A549 (cell line): Measurements from ENCODE around the gene CCDC127. TPM values are rescaled to one million over a fixed set of nuclear protein-coding genes. Genes with fewer than 3 reads are reported as not detected.

Experiments used
- ATAC-seq, 2 experiments: fragments of 200-7000 bp in 1 of 2; fragments of >200 bp in 1 of 2; cut with Nextera tagmentation in 1 of 2; cut with Tn5 transposase in 1 of 2; 3 replicates each; pipeline versions ENCODE4 v1.8.0 to v1.9.1; 2018 to 2020; ENCODE audit warnings: mild to moderate bottlenecking in 1 of 2, moderate library complexity in 1 of 2
- CTCF ChIA-PET: fragments of 300-600 bp; sonication (Branson Sonifier 250); formaldehyde crosslinking; extraction: SDS; loops from one replicate; lab custom pipeline; 2021; ENCODE audit warnings: antibody characterized with exemption, inconsistent platforms; lab: Yijun Ruan, JAX
- POLR2A ChIA-PET: fragments of 350-600 bp; formaldehyde crosslinking; extraction: SDS; loops from one replicate; lab custom pipeline; 2021; ENCODE audit warnings: antibody characterized with exemption, inconsistent platforms; lab: Yijun Ruan, JAX
- DNase-seq, 2 experiments: peaks; one replicate each; pipeline versions ENCODE4 v3.0.0 to v3.0.0-alpha.2; 2011 to 2016; ENCODE audit warnings: low read depth in 1 of 2, low spot score in 1 of 2
- FAIRE-seq: peaks from 2 replicates; lab custom pipeline; 2011; peaks lifted over from hg19 to GRCh38; lab: Jason Lieb, UNC
- H3K27ac ChIP-seq, 2 experiments: fragments of >200 bp; sonication (Bioruptor Twin); formaldehyde crosslinking; 3 replicates each; pipeline ENCODE4 v1.5.1; 2016 to 2017
- H3K4me1 ChIP-seq: fragments of >200 bp; sonication (Bioruptor Twin); formaldehyde crosslinking; 3 replicates; pipeline ENCODE4 v1.6.1; 2016
- H3K4me2 ChIP-seq: fragments of >200 bp; sonication (Bioruptor Twin); formaldehyde crosslinking; 3 replicates; pipeline ENCODE4 v1.6.1; 2016
- H3K4me3 ChIP-seq: fragments of >200 bp; sonication (Bioruptor Twin); formaldehyde crosslinking; 3 replicates; pipeline ENCODE4 v1.5.1; 2016
- H3K9me3 ChIP-seq: fragments of >200 bp; sonication (Bioruptor Twin); formaldehyde crosslinking; 3 replicates; pipeline ENCODE4 v1.6.1; 2016
- BHLHE40 ChIP-seq: IDR thresholded peaks from 2 replicates; pipeline ENCODE4 v1.6.1; 2012; ENCODE audit warnings: low read depth, low read length, inconsistent platforms
- EHF ChIP-seq: fragments of 250-450 bp; sonication (Bioruptor Pico); IDR thresholded peaks from 2 replicates; pipeline ENCODE4 v1.5.0; 2020; ENCODE audit warnings: mild to moderate bottlenecking
- FOSL2 ChIP-seq, 2 experiments: fragments of 450-650 bp in 1 of 2; fragments of >200 bp in 1 of 2; sonication (Bioruptor Twin) in 1 of 2; formaldehyde crosslinking; IDR thresholded peaks; 2 replicates each; pipeline versions ENCODE4 v1.5.0 to v1.6.1; 2016 to 2020; ENCODE audit warnings: mild to moderate bottlenecking in 1 of 2, moderate library complexity in 1 of 2
- GATA3 ChIP-seq: IDR thresholded peaks from 2 replicates; pipeline ENCODE4 v1.6.1; 2012; ENCODE audit warnings: borderline replicate concordance
- JUNB ChIP-seq: fragments of >200 bp; sonication (Bioruptor Twin); formaldehyde crosslinking; IDR thresholded peaks from 2 replicates; pipeline ENCODE4 v1.6.1; 2016
- KDM5A ChIP-seq: fragments of 200-600 bp; sonication (generic); IDR thresholded peaks from 2 replicates; pipeline ENCODE4 v1.6.1; 2016; ENCODE audit warnings: antibody characterized with exemption, mild to moderate bottlenecking
- MAFK ChIP-seq: fragments of 450-650 bp; IDR thresholded peaks from 2 replicates; pipeline ENCODE4 v1.6.1; 2014; ENCODE audit not compliant: partially characterized antibody
- NFE2L2 ChIP-seq: fragments of 150-350 bp; conservative IDR thresholded peaks from 2 replicates; pipeline ENCODE4 v1.6.1; 2014; ENCODE audit warnings: low read length
- PHF8 ChIP-seq: fragments of 200-600 bp; sonication (generic); IDR thresholded peaks from 2 replicates; pipeline ENCODE4 v1.6.1; 2016; ENCODE audit warnings: low read depth, mild to moderate bottlenecking, antibody characterized with exemption, moderate library complexity, borderline replicate concordance
- POLR2AphosphoS2 ChIP-seq: conservative IDR thresholded peaks from 2 replicates; pipeline ENCODE4 v1.6.1; 2012; ENCODE audit warnings: low read length, improper control_type of control experiment, inconsistent platforms
- RAD21 ChIP-seq, 2 experiments: fragments of >200 bp in 1 of 2; sonication (Bioruptor Twin) in 1 of 2; formaldehyde crosslinking in 1 of 2; IDR thresholded peaks in 1 of 2; conservative IDR thresholded peaks in 1 of 2; 2 replicates in 1 of 2; 3 replicates in 1 of 2; pipeline ENCODE4 v1.6.1; 2012 to 2018; ENCODE audit warnings: inconsistent platforms in 1 of 2
- SMC3 ChIP-seq: fragments of >200 bp; sonication (Bioruptor Twin); formaldehyde crosslinking; IDR thresholded peaks from 3 replicates; pipeline ENCODE4 v1.6.1; 2018; ENCODE audit warnings: inconsistent platforms
- TP53 ChIP-seq: fragments of 250-450 bp; sonication (Bioruptor Pico); IDR thresholded peaks from 2 replicates; pipeline ENCODE4 v1.5.0; 2021; ENCODE audit warnings: mild to moderate bottlenecking, moderate library complexity
- ZC3H11A ChIP-seq: fragments of 450-650 bp; IDR thresholded peaks from 2 replicates; pipeline ENCODE4 v1.6.1; 2014; ENCODE audit warnings: antibody characterized with exemption, mild to moderate bottlenecking
- ZNF302 ChIP-seq: fragments of 250-450 bp; sonication (Bioruptor Pico); IDR thresholded peaks from 2 replicates; pipeline ENCODE4 v1.9.0; 2021; ENCODE audit warnings: inconsistent platforms, mild to moderate bottlenecking, moderate library complexity
- WGBS: methylation state at CpG from one replicate; pipeline ENCODE4 v1.1.6; 2017; ENCODE audit errors: missing lambda C conversion rate; 5-methylcytosine and 5-hydroxymethylcytosine counted together
- polyA plus RNA-seq, 4 experiments: library from polyadenylated mRNA; depleted of rRNA in 3 of 4; stranded (reverse); fragments of >200 nt; fragmentation: RNase III in 1 of 4; extraction: RNeasy Plus Mini Kit Qiagen cat#74134 plus additional on column Dnase treatment in 1 of 4; gene quantifications; 2 replicates in 3 of 4; 3 replicates in 1 of 4; pipeline ENCODE4 v1.2.3, GENCODE V29; 2011 to 2017
- TF ChIP-seq, protein P1 (sequence below): fragments of 250-450 bp; sonication (Bioruptor Pico); IDR thresholded peaks from 2 replicates; pipeline ENCODE4 v1.5.0; 2021; ENCODE audit warnings: mild to moderate bottlenecking, moderate library complexity, borderline replicate concordance
- TF ChIP-seq, protein P2 (sequence below): IDR thresholded peaks from 2 replicates; pipeline ENCODE4 v1.6.1; 2012; ENCODE audit warnings: low read depth, borderline replicate concordance
- TF ChIP-seq, protein P3 (sequence below): fragments of 450-650 bp; IDR thresholded peaks from 2 replicates; pipeline ENCODE4 v1.6.1; 2014; ENCODE audit warnings: antibody characterized with exemption
- TF ChIP-seq, protein P4 (sequence below): fragments of >200 bp; sonication (Bioruptor Twin); formaldehyde crosslinking; IDR thresholded peaks from 3 replicates; pipeline ENCODE4 v1.5.1; 2016

Gene CCDC127
- polyA plus RNA-seq, 2 of the 4 experiments (the other 2 are of a cell fraction), result 5.1 to 6.2 TPM

- ChIA-PET POLR2A (no interaction called here), CTCF (interaction anchor here (1.1 to 1.5 kb wide), 3 partner anchors 11 to 19 kb away, joined by 4 to 5 read pairs (median 4); partner anchors contain the start of genes CCDC127 and SDHA)
- DNase-seq, result no peak
- H3K4me1 ChIP-seq, result no peaks in the 10 kb centered on the region; the same call in 2 of the 3 replicates
- WGBS, result 89% methylated on average over 14 of the region's 14 CpGs
- no peaks in the 10 kb centered on the region for H3K9me3 ChIP-seq
- ATAC-seq, result no peak
- no peak overlapping the region for H3K4me2 ChIP-seq
- FAIRE-seq, result no peak
- no peak overlapping the region for H3K27ac ChIP-seq
- no peak overlapping the region for H3K4me3 ChIP-seq
- no peak for TF ChIP-seq PHF8
- no peak for TF ChIP-seq SMC3
- TF ChIP-seq FOSL2 (IDR thresholded peaks at IDR 0.05), result no peak
- TF ChIP-seq FOSL2 (CRISPR knock-in tag; IDR thresholded peaks at IDR 0.05), result no peak
- no peak for TF ChIP-seq KDM5A
- TF ChIP-seq EHF (CRISPR knock-in tag), result no peak
- TF ChIP-seq, protein P1, sequence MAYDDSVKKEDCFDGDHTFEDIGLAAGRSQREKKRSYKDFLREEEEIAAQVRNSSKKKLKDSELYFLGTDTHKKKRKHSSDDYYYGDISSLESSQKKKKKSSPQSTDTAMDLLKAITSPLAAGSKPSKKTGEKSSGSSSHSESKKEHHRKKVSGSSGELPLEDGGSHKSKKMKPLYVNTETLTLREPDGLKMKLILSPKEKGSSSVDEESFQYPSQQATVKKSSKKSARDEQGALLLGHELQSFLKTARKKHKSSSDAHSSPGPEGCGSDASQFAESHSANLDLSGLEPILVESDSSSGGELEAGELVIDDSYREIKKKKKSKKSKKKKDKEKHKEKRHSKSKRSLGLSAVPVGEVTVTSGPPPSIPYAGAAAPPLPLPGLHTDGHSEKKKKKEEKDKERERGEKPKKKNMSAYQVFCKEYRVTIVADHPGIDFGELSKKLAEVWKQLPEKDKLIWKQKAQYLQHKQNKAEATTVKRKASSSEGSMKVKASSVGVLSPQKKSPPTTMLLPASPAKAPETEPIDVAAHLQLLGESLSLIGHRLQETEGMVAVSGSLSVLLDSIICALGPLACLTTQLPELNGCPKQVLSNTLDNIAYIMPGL (CRISPR knock-in tag), result no peak
- no peak for TF ChIP-seq ZNF302 (CRISPR knock-in tag)
- TF ChIP-seq BHLHE40, result no peak
- no peak for TF ChIP-seq NFE2L2
- no peak for TF ChIP-seq POLR2AphosphoS2
- no peak for TF ChIP-seq ZC3H11A
- TF ChIP-seq, protein P2, sequence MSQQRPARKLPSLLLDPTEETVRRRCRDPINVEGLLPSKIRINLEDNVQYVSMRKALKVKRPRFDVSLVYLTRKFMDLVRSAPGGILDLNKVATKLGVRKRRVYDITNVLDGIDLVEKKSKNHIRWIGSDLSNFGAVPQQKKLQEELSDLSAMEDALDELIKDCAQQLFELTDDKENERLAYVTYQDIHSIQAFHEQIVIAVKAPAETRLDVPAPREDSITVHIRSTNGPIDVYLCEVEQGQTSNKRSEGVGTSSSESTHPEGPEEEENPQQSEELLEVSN, result no peak
- TF ChIP-seq JUNB, result no peak
- TF ChIP-seq, protein P3, sequence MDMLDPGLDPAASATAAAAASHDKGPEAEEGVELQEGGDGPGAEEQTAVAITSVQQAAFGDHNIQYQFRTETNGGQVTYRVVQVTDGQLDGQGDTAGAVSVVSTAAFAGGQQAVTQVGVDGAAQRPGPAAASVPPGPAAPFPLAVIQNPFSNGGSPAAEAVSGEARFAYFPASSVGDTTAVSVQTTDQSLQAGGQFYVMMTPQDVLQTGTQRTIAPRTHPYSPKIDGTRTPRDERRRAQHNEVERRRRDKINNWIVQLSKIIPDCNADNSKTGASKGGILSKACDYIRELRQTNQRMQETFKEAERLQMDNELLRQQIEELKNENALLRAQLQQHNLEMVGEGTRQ, result no peak
- TF ChIP-seq TP53 (CRISPR knock-in tag), result no peak
Measured at GRCh38 chr5:207599-207998, 10.4 kb downstream of the CCDC127 start.

DNA sequence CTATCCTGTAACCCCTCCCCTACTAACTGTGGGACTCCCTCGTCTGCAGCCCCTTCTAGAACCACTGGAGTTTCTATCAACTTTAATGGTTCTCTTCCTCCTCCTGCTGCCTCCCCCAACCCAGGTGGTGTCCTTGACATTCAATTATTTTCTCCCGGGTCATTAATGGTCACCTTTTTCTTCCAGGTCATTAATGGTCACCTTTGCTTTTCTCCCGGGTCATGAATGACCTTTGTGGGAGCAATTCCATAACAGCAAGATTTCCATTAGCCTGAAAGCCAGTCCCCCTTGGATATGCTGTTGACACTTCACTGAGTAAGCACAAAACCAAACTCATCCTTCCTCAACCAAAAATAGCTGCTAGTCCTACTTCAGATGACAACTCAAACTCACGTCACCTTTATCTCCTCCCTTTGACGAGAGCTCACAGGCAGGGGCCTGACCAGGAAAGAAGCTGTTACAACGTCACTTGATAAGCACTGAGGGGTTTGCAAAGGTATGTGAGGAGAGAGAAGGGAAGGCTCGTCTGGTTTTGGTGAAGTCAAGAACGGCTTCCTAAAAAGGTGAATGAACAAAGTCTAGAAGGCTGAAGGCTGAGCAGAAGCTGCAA is 10.9 kb downstream of the CCDC127 start:
- CTCF ChIA-PET, result interaction anchor here (1.1 to 1.5 kb wide), 2 partner anchors 11 to 19 kb away, joined by 4 read pairs; partner anchors contain the start of genes CCDC127 and SDHA
- no peak for DNase-seq

More for the DNA sequence above, 10.9 kb downstream of the CCDC127 start:
- POLR2A ChIA-PET, result no interaction called here
- no peak for FAIRE-seq
- no peak for ATAC-seq
- H3K9me3 ChIP-seq, result no peaks in the 10 kb centered on the region
- TF ChIP-seq RAD21 (conservative IDR thresholded peaks at IDR 0.05 in 1 of 2, IDR thresholded peaks at IDR 0.05 in 1 of 2) (no peak), GATA3 (no peak), MAFK (no peak), TP53 (CRISPR knock-in tag) (no peak)
- TF ChIP-seq, protein P2, result no peak
- TF ChIP-seq, protein P4, sequence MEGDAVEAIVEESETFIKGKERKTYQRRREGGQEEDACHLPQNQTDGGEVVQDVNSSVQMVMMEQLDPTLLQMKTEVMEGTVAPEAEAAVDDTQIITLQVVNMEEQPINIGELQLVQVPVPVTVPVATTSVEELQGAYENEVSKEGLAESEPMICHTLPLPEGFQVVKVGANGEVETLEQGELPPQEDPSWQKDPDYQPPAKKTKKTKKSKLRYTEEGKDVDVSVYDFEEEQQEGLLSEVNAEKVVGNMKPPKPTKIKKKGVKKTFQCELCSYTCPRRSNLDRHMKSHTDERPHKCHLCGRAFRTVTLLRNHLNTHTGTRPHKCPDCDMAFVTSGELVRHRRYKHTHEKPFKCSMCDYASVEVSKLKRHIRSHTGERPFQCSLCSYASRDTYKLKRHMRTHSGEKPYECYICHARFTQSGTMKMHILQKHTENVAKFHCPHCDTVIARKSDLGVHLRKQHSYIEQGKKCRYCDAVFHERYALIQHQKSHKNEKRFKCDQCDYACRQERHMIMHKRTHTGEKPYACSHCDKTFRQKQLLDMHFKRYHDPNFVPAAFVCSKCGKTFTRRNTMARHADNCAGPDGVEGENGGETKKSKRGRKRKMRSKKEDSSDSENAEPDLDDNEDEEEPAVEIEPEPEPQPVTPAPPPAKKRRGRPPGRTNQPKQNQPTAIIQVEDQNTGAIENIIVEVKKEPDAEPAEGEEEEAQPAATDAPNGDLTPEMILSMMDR, result no peak
- no peak overlapping the region for H3K4me3 ChIP-seq
- H3K4me2 ChIP-seq, result no peak overlapping the region
- H3K4me1 ChIP-seq, result no peaks in the 10 kb centered on the region; the same call in 2 of the 3 replicates
- WGBS, result 83% methylated on average over 8 of the region's 8 CpGs
- no peak overlapping the region for H3K27ac ChIP-seq
